SK-N-SH (cell line): ENCODE measurements around the gene RBM19. TPM values are rescaled to one million over a fixed set of nuclear protein-coding genes. Genes with fewer than 3 reads are reported as not detected.

Experiments used
- CTCF ChIA-PET: fragments of 300-600, 350-600 bp; formaldehyde crosslinking; extraction: SDS; loops from one replicate; lab custom pipeline; 2021; lab: Yijun Ruan, JAX
- POLR2A ChIA-PET: fragments of 350-600 bp; sonication (Branson Sonifier 250); formaldehyde crosslinking; extraction: SDS; loops from one replicate; lab custom pipeline; 2020; ENCODE audit warnings: antibody characterized with exemption, inconsistent platforms; lab: Yijun Ruan, JAX
- DNase-seq: peaks from one replicate; pipeline ENCODE4 v3.0.0; 2012
- H2AFZ ChIP-seq: fragments of 200-600 bp; sonication (generic); 2 replicates; pipeline ENCODE4 v1.8.1; 2016; ENCODE audit warnings: antibody characterized with exemption, mild to moderate bottlenecking, low read depth
- H3F3A ChIP-seq: fragments of 200-600 bp; sonication (generic); replicated peaks from 2 replicates; pipeline ENCODE3; 2016; ENCODE audit warnings: antibody characterized with exemption, mild to moderate bottlenecking; ENCODE audit not compliant: insufficient read depth
- H3K27ac ChIP-seq, 2 experiments: fragments of 200-500 bp in 1 of 2; fragments of 200-600 bp in 1 of 2; sonication (Bioruptor generic) in 1 of 2; sonication (generic), shearing (Covaris generic) in 1 of 2; 2 replicates each; pipeline versions ENCODE4 v1.5.1 to v1.6.1; 2014 to 2016; ENCODE audit warnings: low read depth in 2 of 2, inconsistent platforms in 1 of 2, low read length in 1 of 2, mild to moderate bottlenecking in 1 of 2, mixed read lengths in 1 of 2
- H3K27me3 ChIP-seq: fragments of 200-600 bp; sonication (generic), shearing (Covaris generic); 2 replicates; pipeline ENCODE4 v1.6.1; 2016; ENCODE audit warnings: mixed run types; ENCODE audit not compliant: insufficient read depth
- H3K36me3 ChIP-seq, 2 experiments: fragments of 200-500 bp in 1 of 2; fragments of 200-600 bp in 1 of 2; sonication (Bioruptor generic) in 1 of 2; sonication (generic) in 1 of 2; replicated peaks in 1 of 2; 2 replicates each; pipeline versions ENCODE3 to v1.5.1; 2014 to 2016; ENCODE audit warnings: low read length in 1 of 2, mild to moderate bottlenecking in 1 of 2; ENCODE audit not compliant: insufficient read depth in 2 of 2, control insufficient read depth in 1 of 2
- H3K4me1 ChIP-seq, 2 experiments: fragments of 200-500 bp in 1 of 2; fragments of 200-600 bp in 1 of 2; sonication (Bioruptor generic) in 1 of 2; sonication (generic), shearing (Covaris generic) in 1 of 2; 2 replicates each; pipeline versions ENCODE4 v1.5.1 to v1.6.1; 2014 to 2016; ENCODE audit warnings: low read depth in 1 of 2, low read length in 1 of 2, mixed run types in 1 of 2; ENCODE audit not compliant: insufficient read depth in 2 of 2, control insufficient read depth in 1 of 2
- H3K4me2 ChIP-seq: fragments of 200-600 bp; sonication (generic), shearing (Covaris generic); 2 replicates; pipeline ENCODE4 v1.6.1; 2017; ENCODE audit warnings: mixed run types
- H3K4me3 ChIP-seq, 2 experiments: fragments of 200-500 bp in 1 of 2; fragments of 200-600 bp in 1 of 2; sonication (Bioruptor generic) in 1 of 2; sonication (generic), shearing (Covaris generic) in 1 of 2; 2 replicates each; pipeline versions ENCODE4 v1.5.1 to v1.8.1; 2014 to 2016; ENCODE audit warnings: low read depth in 2 of 2, inconsistent platforms in 1 of 2, low read length in 1 of 2, mild to moderate bottlenecking in 1 of 2, mixed read lengths in 1 of 2, moderate library complexity in 1 of 2
- H3K79me2 ChIP-seq: fragments of 200-600 bp; sonication (generic); 2 replicates; pipeline ENCODE4 v1.8.1; 2017; ENCODE audit warnings: mild to moderate bottlenecking; ENCODE audit not compliant: insufficient read depth
- H3K9ac ChIP-seq: fragments of 200-600 bp; sonication (generic); 2 replicates; pipeline ENCODE4 v1.6.1; 2017; ENCODE audit warnings: mixed run types
- H3K9me2 ChIP-seq: fragments of 200-600 bp; sonication (generic); 2 replicates; pipeline ENCODE4 v1.6.1; 2017; ENCODE audit warnings: mixed run types
- H3K9me3 ChIP-seq: fragments of 200-600 bp; sonication (generic); 2 replicates; pipeline ENCODE4 v1.6.1; 2017; ENCODE audit warnings: mixed run types, mild to moderate bottlenecking, moderate library complexity
- H4K20me1 ChIP-seq: fragments of 200-600 bp; sonication (generic); 2 replicates; pipeline ENCODE4 v1.6.1; 2017; ENCODE audit warnings: mild to moderate bottlenecking, mixed run types; ENCODE audit not compliant: insufficient read depth
- CHD2 ChIP-seq: fragments of 150-350 bp; IDR thresholded peaks from 2 replicates; pipeline ENCODE4 v1.6.1; 2018; ENCODE audit warnings: low read length; ENCODE audit not compliant: partially characterized antibody
- FOSL2 ChIP-seq: IDR thresholded peaks from 2 replicates; pipeline ENCODE4 v1.4.0; 2012; ENCODE audit warnings: low read depth, mild to moderate bottlenecking, moderate library complexity, borderline replicate concordance
- FOXJ3 ChIP-seq: sonication (generic); formaldehyde crosslinking; IDR thresholded peaks from 2 replicates; pipeline ENCODE4 v1.5.1; 2020; ENCODE audit warnings: mild to moderate bottlenecking, missing genetic modification reagents
- GATA2 ChIP-seq: sonication (generic); formaldehyde crosslinking; IDR thresholded peaks from 2 replicates; pipeline ENCODE4 v1.5.0; 2020; ENCODE audit warnings: mild to moderate bottlenecking, missing genetic modification reagents
- IRF3 ChIP-seq: fragments of 150-350 bp; IDR thresholded peaks from 2 replicates; pipeline ENCODE4 v1.6.1; 2016; ENCODE audit warnings: mild to moderate bottlenecking, low read depth, low read length
- MAX ChIP-seq: IDR thresholded peaks from 2 replicates; pipeline ENCODE4 v1.4.0; 2012; ENCODE audit warnings: low read depth
- MXI1 ChIP-seq: IDR thresholded peaks from 2 replicates; pipeline ENCODE4 v1.6.1; 2012; ENCODE audit warnings: mild to moderate bottlenecking, low read depth, low read length, improper control_type of control experiment
- NRF1 ChIP-seq: IDR thresholded peaks from 2 replicates; pipeline ENCODE4 v1.6.1; 2012; ENCODE audit warnings: low read depth, mild to moderate bottlenecking, low read length
- PBX3 ChIP-seq: IDR thresholded peaks from 2 replicates; pipeline ENCODE4; 2012
- RCOR1 ChIP-seq: fragments of 150-350 bp; IDR thresholded peaks from 2 replicates; pipeline ENCODE4 v1.6.1; 2017; ENCODE audit warnings: antibody characterized with exemption, low read length
- SIN3A ChIP-seq: IDR thresholded peaks from 2 replicates; pipeline ENCODE4 v1.6.1; 2012; ENCODE audit warnings: low read depth, mild to moderate bottlenecking, low read length, moderate library complexity, borderline replicate concordance
- SMC3 ChIP-seq: IDR thresholded peaks from 2 replicates; pipeline ENCODE4 v1.6.1; 2012; ENCODE audit warnings: low read depth, low read length, improper control_type of control experiment
- TEAD4 ChIP-seq: IDR thresholded peaks from 2 replicates; pipeline ENCODE4 v1.4.0; 2012; ENCODE audit warnings: mild to moderate bottlenecking, borderline replicate concordance; ENCODE audit not compliant: insufficient read depth
- USF1 ChIP-seq: IDR thresholded peaks from 2 replicates; pipeline ENCODE4 v1.4.0; 2012; ENCODE audit warnings: low read depth, borderline replicate concordance
- USF2 ChIP-seq: fragments of 150-350 bp; IDR thresholded peaks from 2 replicates; pipeline ENCODE4 v1.6.1; 2017; ENCODE audit warnings: antibody characterized with exemption, low read length, low read depth, borderline replicate concordance
- YY1 ChIP-seq: IDR thresholded peaks from 2 replicates; pipeline ENCODE4 v1.4.0; 2012; ENCODE audit warnings: low read depth, mild to moderate bottlenecking
- WGBS: methylation state at CpG from one replicate; pipeline ENCODE4 v1.1.6; 2017; ENCODE audit warnings: low lambda C conversion rate; 5-methylcytosine and 5-hydroxymethylcytosine counted together
- polyA plus RNA-seq, 3 experiments: library from polyadenylated mRNA; depleted of rRNA; stranded (reverse); fragments of >200 nt; gene quantifications; 2 replicates each; pipeline ENCODE4 v1.2.3, GENCODE V29; 2012
- TF ChIP-seq, protein P1 (sequence below): fragments of 200-600 bp; sonication (generic); IDR thresholded peaks from 2 replicates; pipeline ENCODE4 v1.6.1; 2017; ENCODE audit warnings: antibody characterized with exemption, mild to moderate bottlenecking, moderate library complexity

RBM19 gene
- polyA plus RNA-seq, 1 of the 3 experiments (the other 2 are of a cell fraction) = 16.6 TPM

- no peaks in the 10 kb centered on the region for H3K79me2 ChIP-seq
- H3K4me3 ChIP-seq = no peak overlapping the region
- no peaks in the 10 kb centered on the region for H3K9me2 ChIP-seq
- H3K4me1 ChIP-seq = no peaks in the 10 kb centered on the region; a peak in 1 of 4 replicates
- CTCF ChIA-PET = interaction anchor here (2.5 kb wide), 1 partner anchor 9 kb away, joined by 6 read pairs; no protein-coding TSS in a partner anchor
- H3K4me2 ChIP-seq = no peak overlapping the region
- H3K9me3 ChIP-seq = no peaks in the 10 kb centered on the region
- H3K9ac ChIP-seq = no peak overlapping the region
- POLR2A ChIA-PET = no interaction called here
- no peaks in the 10 kb centered on the region for H4K20me1 ChIP-seq
- TF ChIP-seq SMC3 (no peak), FOXJ3 (no peak), MAX (no peak), MXI1 (no peak), TEAD4 (no peak), USF1 (no peak), RCOR1 (no peak)
- TF ChIP-seq, all 33 proteins: peak for 0
- no peaks in the 10 kb centered on the region for H3K27me3 ChIP-seq
- no peak overlapping the region for H2AFZ ChIP-seq
- H3F3A ChIP-seq = no peaks in the 10 kb centered on the region
- WGBS = 92% methylated on average over 7 of the region's 12 CpGs
- DNase-seq = no peak
- peaks cover 0 to 13% of the 10 kb centered on the region in 2 experiments for H3K36me3 ChIP-seq
- H3K27ac ChIP-seq = no peak overlapping the region
These were observed 108.8 kb downstream of the RBM19 start for GRCh38 chr12:113857371-113857770.

GRCh38 chr12:113855998-113856397, 110.1 kb downstream of the RBM19 start:
- Histone ChIP-seq H3K9ac (no peak overlapping the region), H3K4me1 (no peaks in the 10 kb centered on the region; a peak in 1 of 4 replicates), H3K4me3 (no peak overlapping the region), H3K4me2 (no peak overlapping the region), H3K27ac (no peak overlapping the region), H3K79me2 (no peaks in the 10 kb centered on the region), H2AFZ (no peak overlapping the region), H4K20me1 (no peaks in the 10 kb centered on the region), H3K9me3 (no peaks in the 10 kb centered on the region), H3K36me3 (peaks cover 0 to 13% of the 10 kb centered on the region in 2 experiments), H3K27me3 (no peaks in the 10 kb centered on the region), H3K9me2 (no peaks in the 10 kb centered on the region), H3F3A (no peaks in the 10 kb centered on the region)
- WGBS = 100% methylated on average over 2 of the region's 7 CpGs
- ChIA-PET CTCF (interaction anchor here (2.5 kb wide), 1 partner anchor 11 kb away, joined by 6 read pairs; no protein-coding TSS in a partner anchor), POLR2A (no interaction called here)
- DNase-seq = no peak
- TF ChIP-seq PBX3 (no peak), SMC3 (no peak), USF1 (no peak), NRF1 (no peak), RCOR1 (no peak), USF2 (no peak), CHD2 (no peak), YY1 (no peak), GATA2 (no peak), IRF3 (no peak), SIN3A (no peak), FOSL2 (no peak)
- TF ChIP-seq, protein P1, sequence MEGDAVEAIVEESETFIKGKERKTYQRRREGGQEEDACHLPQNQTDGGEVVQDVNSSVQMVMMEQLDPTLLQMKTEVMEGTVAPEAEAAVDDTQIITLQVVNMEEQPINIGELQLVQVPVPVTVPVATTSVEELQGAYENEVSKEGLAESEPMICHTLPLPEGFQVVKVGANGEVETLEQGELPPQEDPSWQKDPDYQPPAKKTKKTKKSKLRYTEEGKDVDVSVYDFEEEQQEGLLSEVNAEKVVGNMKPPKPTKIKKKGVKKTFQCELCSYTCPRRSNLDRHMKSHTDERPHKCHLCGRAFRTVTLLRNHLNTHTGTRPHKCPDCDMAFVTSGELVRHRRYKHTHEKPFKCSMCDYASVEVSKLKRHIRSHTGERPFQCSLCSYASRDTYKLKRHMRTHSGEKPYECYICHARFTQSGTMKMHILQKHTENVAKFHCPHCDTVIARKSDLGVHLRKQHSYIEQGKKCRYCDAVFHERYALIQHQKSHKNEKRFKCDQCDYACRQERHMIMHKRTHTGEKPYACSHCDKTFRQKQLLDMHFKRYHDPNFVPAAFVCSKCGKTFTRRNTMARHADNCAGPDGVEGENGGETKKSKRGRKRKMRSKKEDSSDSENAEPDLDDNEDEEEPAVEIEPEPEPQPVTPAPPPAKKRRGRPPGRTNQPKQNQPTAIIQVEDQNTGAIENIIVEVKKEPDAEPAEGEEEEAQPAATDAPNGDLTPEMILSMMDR = no peak
